ENCODE results near the gene HTR2C. TPM values are rescaled to one million over a fixed set of nuclear protein-coding genes. Genes with fewer than 3 reads are reported as not detected.

Gene HTR2C
- total RNA-seq, 1 experiment from 2014 or later = 1.5 TPM

GRCh38 chrX:114611018-114611619, 27.2 kb downstream of the HTR2C start:
- Histone ChIP-seq H3K27ac (ENCODE audit: insufficient read length, low read depth, low read length) (no peak overlapping the region), H3K9me3 (ENCODE audit: control insufficient read depth, low read depth, low read length) (no peaks in the 10 kb centered on the region), H3K4me2 (ENCODE audit: insufficient read depth, insufficient read length, low read length) (no peak overlapping the region), H3T11ph (ENCODE audit: low read length) (no peak overlapping the region), H2BK15ac (ENCODE audit: low read depth, low read length) (no peak overlapping the region), H3K9ac (ENCODE audit: extremely low read depth, insufficient read length, low read length) (no peak overlapping the region), H4K5ac (ENCODE audit: insufficient read length, low read depth, low read length) (no peak overlapping the region), H3K18ac (ENCODE audit: insufficient read length, low read depth, low read length) (no peak overlapping the region), H3K56ac (ENCODE audit: insufficient read length, low read depth, low read length) (no peak overlapping the region), H2BK5ac (ENCODE audit: insufficient read length, low read length) (no peak overlapping the region), H2AK5ac (ENCODE audit: insufficient read length, low read length) (no peak overlapping the region), H4K91ac (ENCODE audit: insufficient read length, low read depth, low read length) (no peak overlapping the region), H3K27me3 (ENCODE audit: insufficient read depth, low read length) (no peaks in the 10 kb centered on the region), H3K23ac (ENCODE audit: insufficient read length, low read depth, low read length) (no peak overlapping the region), H4K20me1 (ENCODE audit: control insufficient read depth, insufficient read depth, insufficient read length) (no peaks in the 10 kb centered on the region), H3K79me1 (ENCODE audit: insufficient read depth, low read depth, low read length, poor library complexity, severe bottlenecking) (no peaks in the 10 kb centered on the region), H2BK12ac (ENCODE audit: insufficient read length, low read depth, low read length) (no peak overlapping the region), H3K4me1 (ENCODE audit: insufficient read depth, low read length) (no peaks in the 10 kb centered on the region), H2AFZ (ENCODE audit: low read length) (no peak overlapping the region), H3K14ac (ENCODE audit: insufficient read depth, low read length) (no peak overlapping the region), H3K79me2 (ENCODE audit: insufficient read depth, low read length) (peaks cover under 1% of the 10 kb centered on the region; the same call in 1 of the 2 replicates), H3K4ac (ENCODE audit: low read depth, low read length) (no peak overlapping the region), H4K8ac (replicated peaks; ENCODE audit: insufficient read length, low read depth, low read length) (no peak overlapping the region), H3K23me2 (ENCODE audit: insufficient read length, low read depth, low read length, poor library complexity, severe bottlenecking) (no peaks in the 10 kb centered on the region), H2BK120ac (ENCODE audit: low read depth, low read length, poor library complexity, severe bottlenecking) (no peak overlapping the region), H2BK20ac (ENCODE audit: low read depth, low read length, poor library complexity, severe bottlenecking) (no peak overlapping the region)
- no peaks in the 10 kb centered on the region for H3K27me3 Mint-ChIP-seq (ENCODE audit: low read depth)
- H3K4me1 Mint-ChIP-seq = peaks cover 11 to 33% of the 10 kb centered on the region in 2 experiments
- no peak overlapping the region for H3K4me3 Mint-ChIP-seq
- peak; percentile 93 for TF ChIP-seq CTCF (conservative IDR thresholded peaks at IDR 0.05)
- DNase-seq = no peak
- peaks cover 15 to 23% of the 10 kb centered on the region in 2 experiments for H3K9me3 Mint-ChIP-seq
- peaks cover 6 to 19% (median 18%) of the 10 kb centered on the region in 3 experiments for H3K36me3 Mint-ChIP-seq (ENCODE audit: insufficient read depth in 1 of 3, low read depth in 3 of 3)
- H3K27ac Mint-ChIP-seq = no peak overlapping the region
- WGBS (ENCODE audit: extremely low coverage, insufficient read length, low lambda C conversion rate) = no CpG with 5 or more reads among the region's 11 CpGs

All from H9 (cell line).